H9 (cell line): Measurements from ENCODE around the gene ZFPL1. TPM values are rescaled to one million over a fixed set of nuclear protein-coding genes. Genes with fewer than 3 reads are reported as not detected.

Source experiments
- DNase-seq: peaks from one replicate; pipeline ENCODE4 v3.0.0-alpha.2; 2017
- H2AFZ ChIP-seq: one replicate; pipeline ENCODE4 v1.6.1; 2013; ENCODE audit warnings: mild to moderate bottlenecking, low read length, control low read depth, moderate library complexity
- H2AK5ac ChIP-seq: 2 replicates; pipeline ENCODE4 v1.6.1; 2013; ENCODE audit warnings: low read length, control low read depth, mixed read lengths; ENCODE audit not compliant: insufficient read length
- H2BK120ac ChIP-seq: one replicate; pipeline ENCODE4 v1.6.1; 2013; ENCODE audit warnings: low read depth, mild to moderate bottlenecking, low read length, control low read depth, inconsistent platforms; ENCODE audit not compliant: poor library complexity, severe bottlenecking
- H2BK12ac ChIP-seq: 2 replicates; pipeline ENCODE4 v1.6.1; 2013; ENCODE audit warnings: low read length, control low read depth, mixed read lengths, low read depth; ENCODE audit not compliant: insufficient read length
- H2BK15ac ChIP-seq: 2 replicates; pipeline ENCODE4 v1.6.1; 2013; ENCODE audit warnings: low read depth, low read length, control low read depth
- H2BK20ac ChIP-seq: one replicate; pipeline ENCODE4 v1.6.1; 2013; ENCODE audit warnings: low read depth, mild to moderate bottlenecking, low read length, control low read depth, inconsistent platforms; ENCODE audit not compliant: poor library complexity, severe bottlenecking
- H2BK5ac ChIP-seq: 2 replicates; pipeline ENCODE4 v1.6.1; 2013; ENCODE audit warnings: low read length, control low read depth, mixed read lengths; ENCODE audit not compliant: insufficient read length
- H3K14ac ChIP-seq: 2 replicates; pipeline ENCODE4 v1.6.1; 2013; ENCODE audit warnings: low read length, control low read depth; ENCODE audit not compliant: insufficient read depth
- H3K18ac ChIP-seq: 2 replicates; pipeline ENCODE4 v1.6.1; 2013; ENCODE audit warnings: low read depth, mild to moderate bottlenecking, mixed read lengths, low read length, control low read depth; ENCODE audit not compliant: insufficient read length
- H3K23ac ChIP-seq: 2 replicates; pipeline ENCODE4 v1.6.1; 2013; ENCODE audit warnings: low read length, control low read depth, mixed read lengths, low read depth; ENCODE audit not compliant: insufficient read length
- H3K23me2 ChIP-seq: 2 replicates; pipeline ENCODE4 v1.6.1; 2013; ENCODE audit warnings: low read depth, mild to moderate bottlenecking, mixed read lengths, low read length, control low read depth; ENCODE audit not compliant: insufficient read length, poor library complexity, severe bottlenecking
- H3K27ac ChIP-seq: 2 replicates; pipeline ENCODE4 v1.5.1; 2013; ENCODE audit warnings: low read length, control low read depth, mixed read lengths, low read depth; ENCODE audit not compliant: insufficient read length
- H3K27me3 ChIP-seq: 2 replicates; pipeline ENCODE4 v1.6.1; 2013; ENCODE audit warnings: low read length, control low read depth, inconsistent platforms; ENCODE audit not compliant: insufficient read depth
- H3K4ac ChIP-seq: 2 replicates; pipeline ENCODE4 v1.6.1; 2013; ENCODE audit warnings: low read depth, mild to moderate bottlenecking, control low read depth, inconsistent platforms, low read length, moderate library complexity
- H3K4me1 ChIP-seq: 2 replicates; pipeline ENCODE4 v1.6.1; 2013; ENCODE audit warnings: low read length, control low read depth, inconsistent platforms; ENCODE audit not compliant: insufficient read depth
- H3K4me2 ChIP-seq: 2 replicates; pipeline ENCODE4 v1.6.1; 2013; ENCODE audit warnings: low read length, control low read depth, mixed read lengths; ENCODE audit not compliant: insufficient read length, insufficient read depth
- H3K56ac ChIP-seq: 2 replicates; pipeline ENCODE4 v1.6.1; 2013; ENCODE audit warnings: low read depth, mild to moderate bottlenecking, mixed read lengths, low read length, control low read depth; ENCODE audit not compliant: insufficient read length
- H3K79me1 ChIP-seq: 2 replicates; pipeline ENCODE4 v1.6.1; 2013; ENCODE audit warnings: low read depth, mild to moderate bottlenecking, moderate library complexity, low read length, control low read depth, inconsistent platforms; ENCODE audit not compliant: insufficient read depth, poor library complexity, severe bottlenecking
- H3K79me2 ChIP-seq: 2 replicates; pipeline ENCODE4 v1.6.1; 2013; ENCODE audit warnings: low read length, control low read depth, inconsistent platforms; ENCODE audit not compliant: insufficient read depth
- H3K9ac ChIP-seq: 2 replicates; pipeline ENCODE4 v1.6.1; 2013; ENCODE audit warnings: low read length, control low read depth, mixed read lengths; ENCODE audit not compliant: insufficient read length; ENCODE audit errors: extremely low read depth
- H3K9me3 ChIP-seq: one replicate; pipeline ENCODE4 v1.6.1; 2013; ENCODE audit warnings: low read depth, low read length, inconsistent platforms; ENCODE audit not compliant: control insufficient read depth
- H3T11ph ChIP-seq: one replicate; pipeline ENCODE4 v1.6.1; 2013; ENCODE audit warnings: mild to moderate bottlenecking, low read length, control low read depth, inconsistent platforms
- H4K20me1 ChIP-seq: one replicate; pipeline ENCODE4 v1.6.1; 2013; ENCODE audit not compliant: control insufficient read depth, insufficient read length, insufficient read depth
- H4K5ac ChIP-seq: 2 replicates; pipeline ENCODE4 v1.6.1; 2013; ENCODE audit warnings: low read depth, mild to moderate bottlenecking, mixed read lengths, low read length, control low read depth; ENCODE audit not compliant: insufficient read length
- H4K8ac ChIP-seq: replicated peaks from 2 replicates; pipeline ENCODE4 v1.6.1; 2013; ENCODE audit warnings: low read length, control low read depth, mixed read lengths, low read depth; ENCODE audit not compliant: insufficient read length
- H4K91ac ChIP-seq: 2 replicates; pipeline ENCODE4 v1.6.1; 2013; ENCODE audit warnings: low read depth, mild to moderate bottlenecking, moderate library complexity, mixed read lengths, low read length, control low read depth; ENCODE audit not compliant: insufficient read length
- H3K27ac Mint-ChIP-seq, 3 experiments: 2 replicates in 2 of 3; 3 replicates in 1 of 3; pipeline ENCODE4 v1.8.0; 2020 to 2021; ENCODE audit warnings: mixed read lengths in 3 of 3, mild to moderate bottlenecking in 1 of 3, moderate library complexity in 1 of 3
- H3K27me3 Mint-ChIP-seq: 2 replicates; pipeline ENCODE4 v1.8.0; 2021; ENCODE audit warnings: low read depth, mild to moderate bottlenecking, moderate library complexity, mixed read lengths
- H3K36me3 Mint-ChIP-seq, 3 experiments: 2 replicates in 2 of 3; 3 replicates in 1 of 3; pipeline ENCODE4 v1.8.0; 2020 to 2021; ENCODE audit warnings: low read depth in 3 of 3, mixed read lengths in 3 of 3; ENCODE audit not compliant: insufficient read depth in 1 of 3
- H3K4me1 Mint-ChIP-seq, 2 experiments: 2 replicates each; pipeline ENCODE4 v1.8.0; 2020; ENCODE audit warnings: mixed read lengths in 2 of 2
- H3K4me3 Mint-ChIP-seq, 2 experiments: 2 replicates in 1 of 2; 3 replicates in 1 of 2; pipeline ENCODE4 v1.8.0; 2020 to 2021; ENCODE audit warnings: mild to moderate bottlenecking in 2 of 2, mixed read lengths in 2 of 2, moderate library complexity in 1 of 2
- H3K9me3 Mint-ChIP-seq, 2 experiments: 2 replicates in 1 of 2; 3 replicates in 1 of 2; pipeline ENCODE4 v1.8.0; 2020; ENCODE audit warnings: mild to moderate bottlenecking in 2 of 2, mixed read lengths in 2 of 2, moderate library complexity in 1 of 2
- CTCF ChIP-seq: fragments of 200-600 bp; sonication (generic); conservative IDR thresholded peaks from 3 replicates; pipeline ENCODE4 v1.8.0; 2021; ENCODE audit warnings: antibody characterized with exemption, mild to moderate bottlenecking
- WGBS: extraction: QIAGEN DNeasy Blood & Tissue Kit; methylation state at CpG from one replicate; pipeline ENCODE4 v1.1.7; 2013; ENCODE audit warnings: missing lambda C conversion rate, low lambda C conversion rate, mixed read lengths; ENCODE audit not compliant: insufficient read length; ENCODE audit errors: extremely low coverage; 5-methylcytosine and 5-hydroxymethylcytosine counted together
- total RNA-seq: library from RNA; stranded (reverse); gene quantifications from 2 replicates; pipeline ENCODE4 v1.2.1, GENCODE V29; 2021

Gene ZFPL1
- total RNA-seq, 1 experiment from 2014 or later: 24.2 TPM

GRCh38 chr11:65043881-65044501 lies 40.0 kb upstream of the ZFPL1 start:
- peak overlapping the region in 1 of 2 experiments; percentile 48; a peak in 2 of 5 replicates for H3K4me3 Mint-ChIP-seq
- no peak overlapping the region for H3K27ac ChIP-seq

More at GRCh38 chr11:65043881-65044501, 40.0 kb upstream of the ZFPL1 start:
- Histone ChIP-seq H3K79me1 (no peaks in the 10 kb centered on the region), H2BK5ac (no peak overlapping the region), H3K14ac (no peak overlapping the region), H4K8ac (no peak overlapping the region), H3K56ac (no peak overlapping the region), H4K91ac (no peak overlapping the region), H3K9ac (no peak overlapping the region), H3T11ph (no peak overlapping the region), H3K18ac (no peak overlapping the region), H3K4me2 (no peak overlapping the region), H3K4me1 (no peaks in the 10 kb centered on the region), H3K9me3 (no peaks in the 10 kb centered on the region), H4K5ac (no peak overlapping the region), H3K23ac (no peak overlapping the region), H3K23me2 (peaks cover 4% of the 10 kb centered on the region), H3K4ac (no peak overlapping the region), H3K27me3 (no peaks in the 10 kb centered on the region), H2AFZ (no peak overlapping the region), H2BK20ac (no peak overlapping the region), H2BK120ac (no peak overlapping the region), H4K20me1 (no peaks in the 10 kb centered on the region), H2BK15ac (no peak overlapping the region), H2AK5ac (no peak overlapping the region), H3K79me2 (peaks cover 2% of the 10 kb centered on the region; the same call in 1 of the 2 replicates), H2BK12ac (no peak overlapping the region)
- Mint-ChIP-seq H3K27me3 (no peaks in the 10 kb centered on the region), H3K4me1 (peaks cover 9 to 20% of the 10 kb centered on the region in 2 experiments), H3K9me3 (no peaks in the 10 kb centered on the region), H3K27ac (no peak overlapping the region; a peak in 2 of 7 replicates), H3K36me3 (peaks cover 5 to 25% (median 25%) of the 10 kb centered on the region in 3 experiments; a peak in 6 of 7 replicates)
- WGBS: no CpG with 5 or more reads among the region's 23 CpGs
- no peak for DNase-seq
- TF ChIP-seq CTCF: no peak
